ENCODE results near the gene MINK1. TPM values are rescaled to one million over a fixed set of nuclear protein-coding genes. Genes with fewer than 3 reads are reported as not detected.

The MINK1 gene
- total RNA-seq, 1 donor from 2014 or later, result 63.2 TPM

GRCh38 chr17:4895657-4896331, 62.7 kb downstream of the MINK1 start:
- Histone ChIP-seq H3K9me3 (ENCODE audit: insufficient read depth, low read depth, low read length) (no peaks in the 10 kb centered on the region), H3K4me2 (ENCODE audit: low read length) (no peak overlapping the region), H3K36me3 (ENCODE audit: insufficient read depth, low read length) (peaks cover 12% of the 10 kb centered on the region), H4K20me1 (ENCODE audit: insufficient read depth, low read length) (peaks cover 3% of the 10 kb centered on the region), H3K79me2 (ENCODE audit: insufficient read depth, low read length) (no peaks in the 10 kb centered on the region), H2AFZ (ENCODE audit: low read depth, low read length) (no peak overlapping the region), H3K4me3 (ENCODE audit: insufficient read depth, low read depth, low read length) (no peak overlapping the region), H3K9ac (ENCODE audit: low read length) (no peak overlapping the region), H3K4me1 (ENCODE audit: insufficient read depth, low read length) (peaks cover 6% of the 10 kb centered on the region), H3K27me3 (ENCODE audit: insufficient read depth, low read length) (peaks cover 2% of the 10 kb centered on the region), H3K27ac (ENCODE audit: low read depth, low read length) (no peak overlapping the region)
- no peak overlapping the region for H3K4me3 Mint-ChIP-seq (ENCODE audit: unreplicated experiment)
- H3K4me1 Mint-ChIP-seq (ENCODE audit: low read depth, unreplicated experiment), result no peaks in the 10 kb centered on the region
- TF ChIP-seq EZH2 (IDR thresholded peaks at IDR 0.05; ENCODE audit: insufficient read depth, low read length), result no peak
- no peak for TF ChIP-seq CTCF (IDR thresholded peaks at IDR 0.05; ENCODE audit: insufficient read depth, low read depth, low read length)
- no peaks in the 10 kb centered on the region for H3K27me3 Mint-ChIP-seq (ENCODE audit: low read depth, unreplicated experiment)
- FAIRE-seq, result no peak
- H3K9me3 Mint-ChIP-seq (ENCODE audit: unreplicated experiment), result no peaks in the 10 kb centered on the region
- H3K36me3 Mint-ChIP-seq (ENCODE audit: low read depth, unreplicated experiment), result peaks cover 16% of the 10 kb centered on the region
- H3K27ac Mint-ChIP-seq (ENCODE audit: unreplicated experiment), result no peak overlapping the region
- DNase-seq (ENCODE audit: low read depth), result no peak

- no peak for DNase-seq (ENCODE audit: low read depth)
- Histone ChIP-seq H3K36me3 (ENCODE audit: insufficient read depth, low read length) (peaks cover 12% of the 10 kb centered on the region), H2AFZ (ENCODE audit: low read depth, low read length) (no peak overlapping the region), H3K4me2 (ENCODE audit: low read length) (no peak overlapping the region), H3K79me2 (ENCODE audit: insufficient read depth, low read length) (no peaks in the 10 kb centered on the region), H4K20me1 (ENCODE audit: insufficient read depth, low read length) (peaks cover 3% of the 10 kb centered on the region), H3K4me1 (ENCODE audit: insufficient read depth, low read length) (peaks cover 6% of the 10 kb centered on the region), H3K27ac (ENCODE audit: low read depth, low read length) (no peak overlapping the region), H3K9me3 (ENCODE audit: insufficient read depth, low read depth, low read length) (no peaks in the 10 kb centered on the region), H3K4me3 (ENCODE audit: insufficient read depth, low read depth, low read length) (no peak overlapping the region), H3K27me3 (ENCODE audit: insufficient read depth, low read length) (peaks cover 2% of the 10 kb centered on the region), H3K9ac (ENCODE audit: low read length) (no peak overlapping the region)
- peaks cover 18% of the 10 kb centered on the region for H3K36me3 Mint-ChIP-seq (ENCODE audit: low read depth, unreplicated experiment)
- no peak overlapping the region for H3K4me3 Mint-ChIP-seq (ENCODE audit: unreplicated experiment)
- no peak for FAIRE-seq
- TF ChIP-seq EZH2 (IDR thresholded peaks at IDR 0.05; ENCODE audit: insufficient read depth, low read length) (no peak), CTCF (IDR thresholded peaks at IDR 0.05; ENCODE audit: insufficient read depth, low read depth, low read length) (no peak)
- H3K4me1 Mint-ChIP-seq (ENCODE audit: low read depth, unreplicated experiment), result no peaks in the 10 kb centered on the region
- H3K27me3 Mint-ChIP-seq (ENCODE audit: low read depth, unreplicated experiment), result no peaks in the 10 kb centered on the region
- no peaks in the 10 kb centered on the region for H3K9me3 Mint-ChIP-seq (ENCODE audit: unreplicated experiment)
- no peak overlapping the region for H3K27ac Mint-ChIP-seq (ENCODE audit: unreplicated experiment)
Measured at GRCh38 chr17:4896332-4897197, 63.4 kb downstream of the MINK1 start.
